B cell (primary cell): ENCODE measurements around the gene PARVB. TPM values are rescaled to one million over a fixed set of nuclear protein-coding genes. Genes with fewer than 3 reads are reported as not detected.

Source experiments
- ATAC-seq: fragments of 200-7000 bp; cut with Tn5 transposase; one replicate; pipeline ENCODE4 v1.10.0; 2021; ENCODE audit warnings: low read depth, mild to moderate bottlenecking, moderate number of reproducible peaks, moderate library complexity
- CTCF ChIA-PET: fragments of 350-600 bp; sonication (Branson Sonifier 250); formaldehyde crosslinking; loops from one replicate; lab custom pipeline; 2021; ENCODE audit warnings: antibody characterized with exemption, inconsistent platforms; lab: Charles Lee
- POLR2A ChIA-PET: fragments of 350-600 bp; sonication (Branson Sonifier 250); formaldehyde crosslinking; loops from one replicate; lab custom pipeline; 2021; ENCODE audit warnings: antibody characterized with exemption; lab: Charles Lee
- DNase-seq: peaks from one replicate; pipeline ENCODE4 v3.0.0; 2013
- H2AFZ ChIP-seq: 2 replicates; pipeline ENCODE4 v1.6.1; 2012; ENCODE audit warnings: mild to moderate bottlenecking, low read depth, low read length; ENCODE audit not compliant: insufficient read depth, poor library complexity, severe bottlenecking
- H3K27ac ChIP-seq, 2 donors: 1 replicate in 1 of 2; 2 replicates in 1 of 2; pipeline ENCODE4 v1.5.1; 2012 to 2013; ENCODE audit warnings: low read length in 2 of 2, mild to moderate bottlenecking in 2 of 2, moderate library complexity in 1 of 2
- H3K27me3 ChIP-seq, 4 experiments: fragments of 200-600 bp in 1 of 4; sonication (generic) in 1 of 4; replicated peaks in 1 of 4; 1 replicate in 2 of 4; 2 replicates in 2 of 4; pipeline versions ENCODE4 v1.6.1 to v1.7.0; 2013 to 2016; ENCODE audit warnings: low read length in 3 of 4, mild to moderate bottlenecking in 2 of 4, mixed read lengths in 1 of 4, moderate library complexity in 1 of 4; ENCODE audit not compliant: insufficient read depth in 4 of 4, control insufficient read depth in 3 of 4; ENCODE audit errors: control extremely low read depth in 1 of 4
- H3K36me3 ChIP-seq, 2 experiments: replicated peaks in 1 of 2; 1 replicate in 1 of 2; 2 replicates in 1 of 2; pipeline versions ENCODE4 v1.6.1 to v1.7.1; 2013; ENCODE audit warnings: low read length in 1 of 2; ENCODE audit not compliant: insufficient read depth in 2 of 2, control insufficient read depth in 1 of 2; ENCODE audit errors: control extremely low read depth in 1 of 2, extremely low read depth in 1 of 2
- H3K4me1 ChIP-seq, 2 donors: fragments of 200-600 bp in 1 of 2; sonication (generic) in 1 of 2; 1 replicate in 1 of 2; 2 replicates in 1 of 2; pipeline versions ENCODE4 v1.5.1 to v1.6.1; 2013 to 2017; ENCODE audit warnings: low read length in 2 of 2; ENCODE audit not compliant: control insufficient read depth in 2 of 2, insufficient read depth in 2 of 2
- H3K4me2 ChIP-seq: replicated peaks from 2 replicates; pipeline ENCODE3; 2012; ENCODE audit warnings: mild to moderate bottlenecking, low read depth, low read length; ENCODE audit not compliant: poor library complexity, severe bottlenecking
- H3K4me3 ChIP-seq, 5 experiments: fragments of 200-600 bp in 1 of 5; sonication (generic) in 1 of 5; 1 replicate in 3 of 5; 2 replicates in 2 of 5; pipeline versions ENCODE4 v1.5.1 to v1.7.0; 2011 to 2016; ENCODE audit warnings: low read length in 4 of 5, mild to moderate bottlenecking in 4 of 5, low read depth in 2 of 5, control low read depth in 1 of 5, moderate library complexity in 1 of 5; ENCODE audit not compliant: insufficient read depth in 1 of 5; ENCODE audit errors: control extremely low read depth in 1 of 5, extremely low read depth in 1 of 5
- H3K79me2 ChIP-seq: fragments of 200-600 bp; sonication (generic); one replicate; pipeline ENCODE4 v1.6.0; 2016; ENCODE audit warnings: low read length; ENCODE audit not compliant: control insufficient read depth, insufficient read depth
- H3K9ac ChIP-seq: fragments of 200-600 bp; sonication (generic); 2 replicates; pipeline ENCODE4 v1.6.1; 2017; ENCODE audit warnings: mild to moderate bottlenecking, low read length, moderate library complexity
- H3K9me3 ChIP-seq, 3 donors: one replicate each; pipeline versions ENCODE4 v1.6.1 to v1.7.1; 2013; ENCODE audit warnings: low read length in 2 of 3; ENCODE audit not compliant: control insufficient read depth in 2 of 3, insufficient read depth in 1 of 3; ENCODE audit errors: control extremely low read depth in 1 of 3
- H4K20me1 ChIP-seq: 2 replicates; pipeline ENCODE4 v1.6.0; 2012; ENCODE audit warnings: mild to moderate bottlenecking, low read length; ENCODE audit not compliant: insufficient read depth, control insufficient read depth, poor library complexity, severe bottlenecking
- H3K27ac Mint-ChIP-seq: one replicate; pipeline ENCODE4 v1.8.0; 2021; ENCODE audit warnings: mixed read lengths
- H3K27me3 Mint-ChIP-seq: one replicate; pipeline ENCODE4 v1.8.0; 2021; ENCODE audit warnings: mixed read lengths
- H3K4me1 Mint-ChIP-seq: one replicate; pipeline ENCODE4 v1.8.0; 2021; ENCODE audit warnings: mixed read lengths
- H3K4me3 Mint-ChIP-seq: one replicate; pipeline ENCODE4 v1.8.0; 2021; ENCODE audit warnings: mixed read lengths
- H3K9me3 Mint-ChIP-seq: one replicate; pipeline ENCODE4 v1.8.0; 2022; ENCODE audit warnings: mixed read lengths; ENCODE audit not compliant: insufficient read depth
- EZH2 ChIP-seq: IDR thresholded peaks from 2 replicates; pipeline ENCODE4 v1.6.1; 2012; ENCODE audit warnings: borderline replicate concordance, low read depth, mild to moderate bottlenecking, moderate library complexity, low read length; ENCODE audit not compliant: insufficient read depth, poor library complexity, severe bottlenecking
- WGBS: methylation state at CpG from one replicate; pipeline ENCODE4 v1.1.5; 2013; ENCODE audit warnings: missing lambda C conversion rate; ENCODE audit not compliant: insufficient coverage; 5-methylcytosine and 5-hydroxymethylcytosine counted together
- intact Hi-C: fragments of 100-400 bp; cut with micrococcal nuclease; formaldehyde crosslinking; loops from one replicate; pipeline ENCODE4 v1.10.0; 2022
- polyA plus RNA-seq: library from polyadenylated mRNA; depleted of rRNA; stranded (reverse); fragments of >200 nt; gene quantifications from 2 replicates; pipeline ENCODE4 v1.2.3, GENCODE V29; 2012
- total RNA-seq, 2 donors: library from RNA; stranded (reverse); fragments of 120-200 nt in 1 of 2; gene quantifications; 1 replicate in 1 of 2; 2 replicates in 1 of 2; pipeline versions ENCODE4 v1.2.3 to v1.2.4, GENCODE V29; 2013 to 2022
- TF ChIP-seq, protein P1 (sequence below): fragments of 200-600 bp; IDR thresholded peaks from one replicate; pipeline ENCODE4 v1.8.0; 2022; ENCODE audit warnings: antibody characterized with exemption, mild to moderate bottlenecking

PARVB gene
- total and polyA plus RNA-seq, 2 donors (not counting 1 experiment from before 2014, with no cell fraction given): 48.0 to 49.4 TPM

DNA sequence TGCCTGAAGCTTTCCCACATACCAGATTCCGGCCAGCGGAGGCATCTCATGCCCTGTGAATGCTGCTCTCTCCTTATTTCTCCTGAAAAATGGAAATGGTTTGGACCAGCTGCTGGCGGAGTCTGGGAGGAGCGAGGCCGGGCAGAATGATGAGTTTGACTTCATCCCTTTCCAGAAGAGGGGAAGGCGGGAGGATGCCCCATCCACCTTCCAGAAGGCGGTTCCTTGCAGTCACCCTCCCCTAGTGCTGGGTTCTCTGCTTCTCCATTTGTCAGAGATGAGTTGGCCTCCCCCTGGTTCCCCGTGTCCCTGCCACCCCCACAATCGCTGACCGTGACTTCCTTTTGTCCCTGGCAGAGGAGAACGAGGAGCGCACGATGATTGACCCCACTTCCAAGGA lies 75.6 kb downstream of the PARVB start:
- Mint-ChIP-seq H3K27me3 (no peaks in the 10 kb centered on the region), H3K4me1 (no peaks in the 10 kb centered on the region), H3K27ac (no peak overlapping the region)

GRCh38 chr22:44100411-44100810 lies 76.3 kb downstream of the PARVB start:
- H3K27ac Mint-ChIP-seq: no peak overlapping the region

More for the DNA sequence above, 75.6 kb downstream of the PARVB start:
- TF ChIP-seq, protein P1, sequence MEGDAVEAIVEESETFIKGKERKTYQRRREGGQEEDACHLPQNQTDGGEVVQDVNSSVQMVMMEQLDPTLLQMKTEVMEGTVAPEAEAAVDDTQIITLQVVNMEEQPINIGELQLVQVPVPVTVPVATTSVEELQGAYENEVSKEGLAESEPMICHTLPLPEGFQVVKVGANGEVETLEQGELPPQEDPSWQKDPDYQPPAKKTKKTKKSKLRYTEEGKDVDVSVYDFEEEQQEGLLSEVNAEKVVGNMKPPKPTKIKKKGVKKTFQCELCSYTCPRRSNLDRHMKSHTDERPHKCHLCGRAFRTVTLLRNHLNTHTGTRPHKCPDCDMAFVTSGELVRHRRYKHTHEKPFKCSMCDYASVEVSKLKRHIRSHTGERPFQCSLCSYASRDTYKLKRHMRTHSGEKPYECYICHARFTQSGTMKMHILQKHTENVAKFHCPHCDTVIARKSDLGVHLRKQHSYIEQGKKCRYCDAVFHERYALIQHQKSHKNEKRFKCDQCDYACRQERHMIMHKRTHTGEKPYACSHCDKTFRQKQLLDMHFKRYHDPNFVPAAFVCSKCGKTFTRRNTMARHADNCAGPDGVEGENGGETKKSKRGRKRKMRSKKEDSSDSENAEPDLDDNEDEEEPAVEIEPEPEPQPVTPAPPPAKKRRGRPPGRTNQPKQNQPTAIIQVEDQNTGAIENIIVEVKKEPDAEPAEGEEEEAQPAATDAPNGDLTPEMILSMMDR: no peak
- TF ChIP-seq EZH2: no peak
- WGBS: over 99% methylated on average over 8 of the region's 13 CpGs
- intact Hi-C loops: no loop called here
- Mint-ChIP-seq H3K4me3 (no peak overlapping the region), H3K9me3 (no peaks in the 10 kb centered on the region)
- DNase-seq: no peak
- no peak for ATAC-seq
- Histone ChIP-seq H3K27ac (no peak overlapping the region), H3K36me3 (peaks cover 0 to 35% of the 10 kb centered on the region in 2 experiments), H2AFZ (no peak overlapping the region), H3K9ac (no peak overlapping the region), H3K79me2 (peaks cover 4% of the 10 kb centered on the region), H3K4me2 (no peak overlapping the region), H4K20me1 (no peaks in the 10 kb centered on the region), H3K27me3 (no peaks in the 10 kb centered on the region), H3K4me1 (no peaks in the 10 kb centered on the region), H3K4me3 (no peak overlapping the region), H3K9me3 (no peaks in the 10 kb centered on the region)
- POLR2A ChIA-PET: no interaction called here
- CTCF ChIA-PET: no interaction called here

More at GRCh38 chr22:44100411-44100810, 76.3 kb downstream of the PARVB start:
- Histone ChIP-seq H3K9me3 (no peaks in the 10 kb centered on the region), H3K9ac (no peak overlapping the region), H3K4me2 (no peak overlapping the region), H3K36me3 (peaks cover 0 to 34% of the 10 kb centered on the region in 2 experiments), H3K27ac (no peak overlapping the region), H3K79me2 (peaks cover 2% of the 10 kb centered on the region), H3K27me3 (no peaks in the 10 kb centered on the region), H3K4me3 (no peak overlapping the region), H4K20me1 (no peaks in the 10 kb centered on the region), H3K4me1 (no peaks in the 10 kb centered on the region), H2AFZ (no peak overlapping the region)
- intact Hi-C loops: no loop called here
- ChIA-PET POLR2A (no interaction called here), CTCF (interaction anchor here (1.0 kb wide), 1 partner anchor 15 kb away, joined by 4 read pairs; no protein-coding TSS in a partner anchor)
- no peak for DNase-seq
- no peak for ATAC-seq
- no peaks in the 10 kb centered on the region for H3K4me1 Mint-ChIP-seq
- no peaks in the 10 kb centered on the region for H3K9me3 Mint-ChIP-seq
- H3K4me3 Mint-ChIP-seq: no peak overlapping the region
- no peaks in the 10 kb centered on the region for H3K27me3 Mint-ChIP-seq
- no peak for TF ChIP-seq EZH2
- TF ChIP-seq, protein P1: no peak
- 97% methylated on average over 13 of the region's 13 CpGs for WGBS
